ENCODE results near the gene CWF19L1. TPM values are rescaled to one million over a fixed set of nuclear protein-coding genes. Genes with fewer than 3 reads are reported as not detected.
A peak's percentile ranks its signal among the peaks of the same experiment; 100 is the strongest.

Gene CWF19L1
- total RNA-seq, 1 donor from 2014 or later = 18.1 TPM

DNA sequence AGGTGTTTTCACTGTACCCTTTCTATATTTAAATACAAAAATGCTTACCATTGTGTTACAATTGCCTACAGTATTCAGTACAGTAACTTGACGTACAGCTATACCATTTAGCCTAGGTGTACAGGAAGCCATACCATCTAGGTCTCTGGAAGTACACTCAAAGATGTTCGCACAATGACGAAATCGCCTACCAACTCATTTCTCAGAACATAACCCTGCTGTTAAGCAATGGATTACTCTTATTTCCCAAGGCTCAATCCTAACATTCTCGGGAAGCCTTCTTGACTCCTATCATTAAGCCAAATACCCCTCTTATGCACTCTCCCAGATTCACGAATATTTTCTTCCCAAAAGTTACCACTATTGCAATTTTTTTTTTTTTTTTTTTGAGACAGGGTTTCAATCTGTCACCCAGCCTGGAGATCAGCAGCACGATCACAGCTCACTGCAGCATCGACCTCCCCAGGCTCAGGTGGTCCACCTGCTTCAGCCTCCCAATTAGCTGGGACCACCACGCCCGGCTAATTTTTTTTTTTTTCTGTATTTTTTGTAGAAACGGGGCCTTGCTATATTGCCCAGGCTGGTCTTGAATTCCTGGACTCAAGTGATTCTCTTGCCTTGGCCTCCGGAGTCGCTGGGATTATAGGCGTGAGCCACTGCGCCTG is 1.5 kb downstream of the CWF19L1 start:
- peaks cover 22% of the 10 kb centered on the region for H3K36me3 ChIP-seq
- TF ChIP-seq, protein P1, sequence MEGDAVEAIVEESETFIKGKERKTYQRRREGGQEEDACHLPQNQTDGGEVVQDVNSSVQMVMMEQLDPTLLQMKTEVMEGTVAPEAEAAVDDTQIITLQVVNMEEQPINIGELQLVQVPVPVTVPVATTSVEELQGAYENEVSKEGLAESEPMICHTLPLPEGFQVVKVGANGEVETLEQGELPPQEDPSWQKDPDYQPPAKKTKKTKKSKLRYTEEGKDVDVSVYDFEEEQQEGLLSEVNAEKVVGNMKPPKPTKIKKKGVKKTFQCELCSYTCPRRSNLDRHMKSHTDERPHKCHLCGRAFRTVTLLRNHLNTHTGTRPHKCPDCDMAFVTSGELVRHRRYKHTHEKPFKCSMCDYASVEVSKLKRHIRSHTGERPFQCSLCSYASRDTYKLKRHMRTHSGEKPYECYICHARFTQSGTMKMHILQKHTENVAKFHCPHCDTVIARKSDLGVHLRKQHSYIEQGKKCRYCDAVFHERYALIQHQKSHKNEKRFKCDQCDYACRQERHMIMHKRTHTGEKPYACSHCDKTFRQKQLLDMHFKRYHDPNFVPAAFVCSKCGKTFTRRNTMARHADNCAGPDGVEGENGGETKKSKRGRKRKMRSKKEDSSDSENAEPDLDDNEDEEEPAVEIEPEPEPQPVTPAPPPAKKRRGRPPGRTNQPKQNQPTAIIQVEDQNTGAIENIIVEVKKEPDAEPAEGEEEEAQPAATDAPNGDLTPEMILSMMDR (IDR thresholded peaks at IDR 0.05) = no peak
- intact Hi-C loops (cut with DNase I) = no loop called here
- DNase-seq (no peak), ATAC-seq (no peak)
- H3K4me3 ChIP-seq = peak overlapping the region; percentile 93
- peaks cover 22% of the 10 kb centered on the region for H3K4me1 ChIP-seq
- no peaks in the 10 kb centered on the region for H3K27me3 ChIP-seq (ENCODE audit: low read depth)
- no peaks in the 10 kb centered on the region for H3K9me3 ChIP-seq
- H3K27ac ChIP-seq = no peak overlapping the region

DNA sequence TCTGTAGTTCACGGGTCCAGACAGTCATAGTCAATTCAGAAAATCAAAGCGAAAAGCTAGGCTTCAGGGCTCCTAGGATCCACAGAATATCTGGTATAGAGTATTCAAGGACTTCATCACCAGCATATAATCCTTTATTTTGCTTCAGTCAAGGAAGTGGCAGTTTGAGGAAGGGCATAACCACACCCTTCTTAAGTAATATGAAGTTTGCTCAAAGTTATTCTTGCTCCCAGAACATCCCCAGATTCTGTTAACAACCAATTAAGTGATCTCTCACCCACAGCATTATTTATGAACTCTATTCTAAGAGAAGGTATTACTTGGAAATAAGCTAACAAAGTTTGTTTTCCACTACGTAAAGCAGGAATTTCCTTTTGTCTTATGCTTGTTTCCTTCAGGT is 13.2 kb downstream of the CWF19L1 start:
- Histone ChIP-seq H3K9me3 (no peaks in the 10 kb centered on the region), H3K4me3 (no peak overlapping the region), H3K36me3 (peaks cover 96% of the 10 kb centered on the region), H3K4me1 (no peaks in the 10 kb centered on the region), H3K27me3 (ENCODE audit: low read depth) (no peaks in the 10 kb centered on the region), H3K27ac (no peak overlapping the region)
- intact Hi-C loops (cut with DNase I) = no loop called here
- TF ChIP-seq, protein P1 (IDR thresholded peaks at IDR 0.05) = no peak
- no peak for ATAC-seq
- DNase-seq = no peak

DNA sequence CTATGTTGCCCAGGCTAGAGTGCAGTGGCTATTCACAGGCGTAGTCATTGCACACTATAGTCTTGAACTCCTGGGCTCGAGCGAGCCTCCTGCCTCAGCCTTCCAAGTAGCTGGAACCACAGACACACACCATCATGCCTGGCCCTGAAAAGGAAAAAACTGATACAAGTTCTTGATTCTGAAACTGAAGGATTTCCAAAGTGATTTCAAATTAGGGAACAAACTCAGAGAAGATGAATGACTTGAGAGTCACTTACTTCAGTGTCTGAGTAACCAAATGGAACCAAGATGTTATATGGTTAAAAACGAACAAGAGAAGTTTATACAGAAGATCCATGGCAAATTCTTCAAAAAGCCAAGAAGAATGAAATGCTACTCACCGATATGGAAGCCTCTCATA is 14.4 kb downstream of the CWF19L1 start:
- Histone ChIP-seq H3K9me3 (no peaks in the 10 kb centered on the region), H3K27ac (no peak overlapping the region), H3K36me3 (peaks cover 96% of the 10 kb centered on the region), H3K27me3 (ENCODE audit: low read depth) (no peaks in the 10 kb centered on the region), H3K4me1 (no peaks in the 10 kb centered on the region), H3K4me3 (no peak overlapping the region)
- DNase-seq = no peak
- TF ChIP-seq, protein P1 (IDR thresholded peaks at IDR 0.05) = no peak
- intact Hi-C loops (cut with DNase I) = no loop called here
- no peak for ATAC-seq

DNA sequence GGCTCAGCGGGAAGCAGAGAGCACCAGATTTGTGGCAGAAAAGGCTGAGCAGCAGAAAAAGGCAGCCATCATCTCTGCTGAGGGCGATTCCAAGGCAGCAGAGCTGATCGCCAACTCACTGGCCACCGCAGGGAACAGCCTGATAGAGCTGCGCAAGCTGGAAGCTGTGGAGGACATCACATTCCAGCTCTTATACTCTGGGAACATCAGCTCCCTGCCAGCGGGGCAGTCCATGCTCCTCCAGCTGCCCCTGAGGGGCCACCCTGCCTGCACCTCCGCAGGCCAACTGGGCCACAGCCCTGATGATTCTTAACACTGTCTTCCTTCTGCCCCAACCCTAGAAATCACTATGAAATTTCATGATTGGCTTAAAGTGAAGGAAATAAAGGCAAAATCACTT is 18.6 kb downstream of the CWF19L1 start:
- ATAC-seq (no peak), DNase-seq (no peak)
- intact Hi-C loops (cut with DNase I) = no loop called here
- Histone ChIP-seq H3K27me3 (ENCODE audit: low read depth) (no peaks in the 10 kb centered on the region), H3K27ac (no peak overlapping the region), H3K4me1 (no peaks in the 10 kb centered on the region), H3K36me3 (peaks cover 99% of the 10 kb centered on the region), H3K4me3 (no peak overlapping the region), H3K9me3 (no peaks in the 10 kb centered on the region)
- TF ChIP-seq, protein P1 (IDR thresholded peaks at IDR 0.05) = no peak

DNA sequence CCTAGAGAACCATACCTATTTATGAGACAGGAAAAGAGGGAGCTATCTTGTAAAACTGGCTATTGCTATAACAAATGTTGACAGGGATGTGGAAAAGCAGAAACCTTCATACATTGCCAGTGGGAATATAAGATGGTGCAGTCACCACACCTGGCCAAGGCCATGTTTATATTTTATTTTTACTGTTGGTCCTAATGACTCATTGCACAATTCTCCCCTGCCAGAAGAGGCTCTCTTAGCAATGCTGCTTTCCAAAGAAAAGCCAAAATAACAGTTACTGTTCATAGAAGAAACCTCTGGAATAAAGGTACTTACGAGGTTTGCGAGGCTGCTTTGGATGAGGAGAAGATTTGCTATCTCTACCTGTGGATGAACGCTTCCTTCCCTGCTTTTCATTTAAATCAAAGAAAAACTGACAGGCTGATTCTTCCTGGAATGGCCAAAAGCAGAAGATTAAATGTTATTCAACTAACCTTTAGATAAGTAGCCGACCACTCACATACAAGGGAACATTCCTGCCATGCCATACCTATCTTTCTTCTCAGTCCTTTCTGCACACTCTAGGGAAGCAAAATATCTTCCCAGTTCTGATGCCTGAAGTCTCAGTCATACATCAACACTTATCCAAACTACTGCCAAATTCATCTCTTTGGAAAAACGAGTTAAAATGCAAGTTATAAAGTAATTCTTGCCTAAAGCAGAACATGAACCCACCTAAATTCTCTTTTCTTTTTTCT is 21.8 kb downstream of the CWF19L1 start:
- intact Hi-C loops (cut with DNase I) = no loop called here

More for the DNA sequence above, 21.8 kb downstream of the CWF19L1 start:
- H3K27ac ChIP-seq = no peak overlapping the region
- H3K36me3 ChIP-seq = peaks cover 100% of the 10 kb centered on the region
- TF ChIP-seq, protein P1 (IDR thresholded peaks at IDR 0.05) = no peak
- H3K4me1 ChIP-seq = no peaks in the 10 kb centered on the region
- ATAC-seq (no peak), DNase-seq (no peak)
- H3K4me3 ChIP-seq = no peak overlapping the region
- no peaks in the 10 kb centered on the region for H3K9me3 ChIP-seq
- no peaks in the 10 kb centered on the region for H3K27me3 ChIP-seq (ENCODE audit: low read depth)
